Measurements from ENCODE around the gene SRRM1. TPM values are rescaled to one million over a fixed set of nuclear protein-coding genes. Genes with fewer than 3 reads are reported as not detected.

The SRRM1 gene
- total RNA-seq, 1 donor from 2014 or later = 113 TPM

DNA sequence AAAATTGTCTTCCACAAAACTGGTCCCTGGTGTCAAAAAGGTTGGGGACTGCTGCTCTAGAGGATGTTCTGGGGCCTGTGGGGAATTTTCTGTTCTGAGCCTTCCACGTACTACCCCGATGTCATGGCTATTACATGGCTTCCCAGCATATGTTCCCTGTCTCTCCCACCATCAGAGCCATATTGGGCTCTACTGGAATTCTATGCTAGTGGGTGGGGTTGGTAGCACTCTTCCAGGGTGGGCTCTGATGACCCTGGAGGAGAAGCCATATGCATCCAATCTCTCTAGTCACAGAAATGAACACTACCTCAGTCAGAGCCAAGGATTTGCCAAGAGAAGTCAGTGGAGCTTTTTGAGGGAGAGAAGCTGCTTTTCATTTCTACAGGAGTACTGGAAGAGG lies 47.9 kb downstream of the SRRM1 start:
- Histone ChIP-seq H3K4me3 (no peak overlapping the region), H3K4me1 (peaks cover 41% of the 10 kb centered on the region), H3K9me3 (no peaks in the 10 kb centered on the region), H3K36me3 (no peaks in the 10 kb centered on the region), H3K27ac (no peak overlapping the region), H3K27me3 (no peaks in the 10 kb centered on the region)
- intact Hi-C loops (cut with DNase I) = loop anchor here (10.0 kb wide), 1 partner anchor 54 kb away; the partner anchor contains the start of gene CLIC4
- ATAC-seq = no peak
- DNase-seq = no peak
- no peak for TF ChIP-seq CTCF (IDR thresholded peaks at IDR 0.05)

DNA sequence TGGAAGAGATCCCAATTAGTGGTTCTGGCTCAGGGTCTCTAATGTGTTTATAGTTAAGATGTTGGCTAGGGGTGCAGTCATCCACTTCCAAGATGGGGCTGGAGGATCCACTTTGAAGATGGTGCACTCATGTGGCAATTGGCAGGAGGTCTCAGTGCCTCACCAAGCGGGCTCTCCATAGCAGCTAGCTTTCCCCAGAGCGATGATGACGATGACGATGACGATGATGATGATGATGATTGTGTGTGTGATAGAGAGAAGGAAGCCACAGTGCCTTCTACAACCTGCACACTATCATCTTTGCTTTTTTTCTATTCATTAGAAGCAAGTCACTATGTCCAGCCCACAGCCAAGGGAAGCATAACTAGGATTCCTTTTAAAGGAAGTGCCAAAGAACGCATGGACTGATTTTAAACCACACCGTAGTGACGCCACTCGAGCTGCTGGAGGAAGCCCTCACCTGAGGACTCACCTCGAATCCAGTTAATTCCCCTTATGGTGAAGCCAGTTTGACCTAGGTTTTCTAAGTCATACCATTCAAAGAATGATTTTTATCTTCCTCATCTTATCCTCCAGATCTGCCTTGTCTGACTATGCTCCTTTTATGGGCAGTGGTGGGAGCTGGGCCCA lies 49.4 kb downstream of the SRRM1 start:
- ATAC-seq = no peak
- peaks cover 43% of the 10 kb centered on the region for H3K4me1 ChIP-seq
- H3K36me3 ChIP-seq = no peaks in the 10 kb centered on the region
- no peak for TF ChIP-seq CTCF (IDR thresholded peaks at IDR 0.05)
- no peak for DNase-seq
- H3K27ac ChIP-seq = no peak overlapping the region
- H3K27me3 ChIP-seq = no peaks in the 10 kb centered on the region
- intact Hi-C loops (cut with DNase I) = loop anchor here (10.0 kb wide), 1 partner anchor 52 kb away; the partner anchor contains the start of gene CLIC4
- H3K9me3 ChIP-seq = no peaks in the 10 kb centered on the region
- no peak overlapping the region for H3K4me3 ChIP-seq

DNA sequence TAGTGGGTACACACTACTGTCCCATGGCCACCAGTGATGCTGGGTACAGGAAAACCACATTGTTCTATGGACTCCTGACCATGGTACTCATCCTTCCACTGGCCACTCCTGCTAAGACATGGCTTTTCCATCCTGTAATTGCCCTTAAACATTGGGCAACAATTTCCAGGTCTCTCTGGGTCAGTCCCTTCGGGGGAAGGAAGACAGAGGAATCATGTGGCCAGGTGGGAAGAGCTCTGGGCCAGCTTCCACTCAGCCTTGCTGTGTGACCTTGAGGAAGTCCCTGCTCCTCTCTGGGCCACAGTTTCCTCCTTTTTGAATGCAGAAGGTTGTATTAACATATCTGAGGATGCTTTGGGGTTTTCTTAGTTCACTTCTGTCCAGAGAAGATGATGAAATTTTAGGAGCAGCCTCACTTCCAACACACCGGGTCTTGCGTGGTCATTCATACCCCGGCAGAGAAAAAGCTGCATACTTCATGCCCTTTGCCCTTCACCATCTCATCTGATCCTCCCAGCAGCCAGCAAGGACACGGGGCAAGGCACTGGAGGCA lies 50.8 kb downstream of the SRRM1 start:
- intact Hi-C loops (cut with DNase I) = loop anchor here (10.0 kb wide), 1 partner anchor 51 kb away; the partner anchor contains the start of gene CLIC4
- Histone ChIP-seq H3K36me3 (no peaks in the 10 kb centered on the region), H3K4me3 (no peak overlapping the region), H3K4me1 (peaks cover 40% of the 10 kb centered on the region), H3K9me3 (no peaks in the 10 kb centered on the region), H3K27ac (peak overlapping the region; percentile 74), H3K27me3 (no peaks in the 10 kb centered on the region)
- DNase-seq = no peak
- no peak for TF ChIP-seq CTCF (IDR thresholded peaks at IDR 0.05)
- ATAC-seq = peak; percentile 46

DNA sequence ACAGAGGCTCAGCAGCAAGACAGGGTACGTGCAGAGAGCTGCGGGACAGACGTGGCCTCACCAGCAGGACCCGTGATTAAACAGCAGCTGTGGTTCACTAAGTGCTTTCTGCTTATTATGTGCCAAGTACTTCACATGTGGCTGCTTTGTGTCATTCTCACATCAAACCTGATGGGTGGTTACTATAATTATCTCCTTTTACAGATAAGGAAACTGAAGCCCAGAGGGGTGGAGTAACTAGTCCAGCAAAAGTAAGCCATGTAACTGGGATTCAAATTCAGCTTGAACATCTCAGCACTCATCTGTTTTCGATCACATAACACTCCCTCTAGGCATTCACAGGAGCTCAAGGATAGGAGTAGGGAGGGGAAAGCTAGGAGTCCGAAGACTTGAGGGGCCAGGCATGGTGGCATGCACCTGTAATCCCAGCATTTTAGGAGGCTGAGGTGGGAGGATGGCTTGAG lies 51.3 kb downstream of the SRRM1 start:
- TF ChIP-seq CTCF (IDR thresholded peaks at IDR 0.05) = no peak
- H3K4me3 ChIP-seq = no peak overlapping the region
- H3K27me3 ChIP-seq = no peaks in the 10 kb centered on the region
- H3K27ac ChIP-seq = peak overlapping the region; percentile 74
- peaks cover 36% of the 10 kb centered on the region for H3K4me1 ChIP-seq
- H3K36me3 ChIP-seq = no peaks in the 10 kb centered on the region
- intact Hi-C loops (cut with DNase I) = loop anchor here (10.0 kb wide), 1 partner anchor 50 kb away; the partner anchor contains the start of gene CLIC4
- ATAC-seq = peak; percentile 74
- DNase-seq = no peak
- H3K9me3 ChIP-seq = no peaks in the 10 kb centered on the region

GRCh38 chr1:24695202-24695974 lies 52.3 kb downstream of the SRRM1 start:
- Histone ChIP-seq H3K9me3 (no peaks in the 10 kb centered on the region), H3K4me1 (peaks cover 36% of the 10 kb centered on the region), H3K4me3 (no peak overlapping the region), H3K36me3 (no peaks in the 10 kb centered on the region), H3K27me3 (no peaks in the 10 kb centered on the region), H3K27ac (peak overlapping the region; percentile 74)
- peak; percentile 68 for ATAC-seq
- intact Hi-C loops (cut with DNase I) = loop anchor here (10.0 kb wide), 1 partner anchor 49 kb away; the partner anchor contains the start of gene CLIC4
- no peak for TF ChIP-seq CTCF (IDR thresholded peaks at IDR 0.05)
- no peak for DNase-seq

Data from upper lobe of right lung (tissue), 1 donor.